SK-N-SH treated with all-trans-retinoic acid at 6 μM for 48 hours (cell line): ENCODE data around the gene MAPK14.
A peak's percentile ranks its signal among the peaks of the same experiment; 100 is the strongest.
"Not testable (repeated sequence)": the region's sequence is repeated elsewhere in the genome, so short reads cannot be mapped to it uniquely, and the experiment has no call there.

ENCODE experiments used
- ATAC-seq: fragments of 200-7000 bp; cut with Tn5 transposase; 3 replicates; pipeline ENCODE4 v1.9.1; 2020; ENCODE audit warnings: mild to moderate bottlenecking, moderate library complexity
- CREB5 ChIP-seq: fragments of 250-450 bp; sonication (Bioruptor Pico); IDR thresholded peaks from 2 replicates; pipeline ENCODE4 v1.5.1; 2020; ENCODE audit warnings: low read depth, mild to moderate bottlenecking, moderate library complexity
- CSDC2 ChIP-seq: fragments of 250-450 bp; sonication (Bioruptor Pico); IDR thresholded peaks from 2 replicates; pipeline ENCODE4 v1.5.0; 2020; ENCODE audit warnings: mild to moderate bottlenecking, moderate library complexity
- CSRNP3 ChIP-seq: fragments of 250-450 bp; sonication (Bioruptor Pico); IDR thresholded peaks from 2 replicates; pipeline ENCODE4 v1.5.1; 2021; ENCODE audit warnings: mild to moderate bottlenecking, moderate library complexity
- ESRRG ChIP-seq: fragments of 250-450 bp; sonication (Bioruptor Pico); IDR thresholded peaks from 2 replicates; pipeline ENCODE4 v1.6.1; 2021; ENCODE audit warnings: mild to moderate bottlenecking
- ISL1 ChIP-seq: fragments of 250-450 bp; sonication (Bioruptor Pico); IDR thresholded peaks from 2 replicates; pipeline ENCODE4 v2.1.2; 2022; ENCODE audit warnings: mild to moderate bottlenecking, moderate library complexity
- OSR1 ChIP-seq: fragments of 250-450 bp; sonication (Bioruptor Pico); IDR thresholded peaks from 2 replicates; pipeline ENCODE4 v1.8.0; 2022; ENCODE audit warnings: moderate library complexity, mild to moderate bottlenecking, inconsistent platforms
- PATZ1 ChIP-seq: fragments of 250-450 bp; sonication (Bioruptor Pico); IDR thresholded peaks from 2 replicates; pipeline ENCODE4 v1.8.0; 2020; ENCODE audit warnings: mild to moderate bottlenecking, moderate library complexity, borderline replicate concordance
- POU6F1 ChIP-seq: fragments of 250-450 bp; sonication (Bioruptor Pico); IDR thresholded peaks from 2 replicates; pipeline ENCODE4 v1.8.0; 2021; ENCODE audit warnings: low read depth, mild to moderate bottlenecking, moderate library complexity, borderline replicate concordance
- RARB ChIP-seq: fragments of 250-450 bp; sonication (Bioruptor Pico); IDR thresholded peaks from 2 replicates; pipeline ENCODE4 v1.8.0; 2021; ENCODE audit warnings: mild to moderate bottlenecking, moderate library complexity
- SNAI2 ChIP-seq: fragments of 250-450 bp; sonication (Bioruptor Pico); IDR thresholded peaks from 2 replicates; pipeline ENCODE4 v1.5.0; 2020; ENCODE audit warnings: mild to moderate bottlenecking, moderate library complexity
- TOX ChIP-seq: fragments of 250-450 bp; sonication (Bioruptor Pico); IDR thresholded peaks from 2 replicates; pipeline ENCODE4 v1.8.0; 2021; ENCODE audit warnings: mild to moderate bottlenecking, moderate library complexity, borderline replicate concordance
- TSHZ2 ChIP-seq: fragments of 250-450 bp; sonication (Bioruptor Pico); IDR thresholded peaks from 2 replicates; pipeline ENCODE4 v1.5.0; 2020; ENCODE audit warnings: mild to moderate bottlenecking, moderate library complexity
- ZC3H10 ChIP-seq: fragments of 250-450 bp; sonication (Bioruptor Pico); IDR thresholded peaks from 2 replicates; pipeline ENCODE4 v1.5.1; 2021; ENCODE audit warnings: mild to moderate bottlenecking, moderate library complexity
- ZFP3 ChIP-seq: fragments of 250-450 bp; sonication (Bioruptor Pico); IDR thresholded peaks from 2 replicates; pipeline ENCODE4 v1.5.0; 2020; ENCODE audit warnings: mild to moderate bottlenecking, moderate library complexity
- ZFP30 ChIP-seq: fragments of 450-650 bp; formaldehyde crosslinking; IDR thresholded peaks from 2 replicates; pipeline ENCODE4 v1.5.0; 2022; ENCODE audit warnings: mild to moderate bottlenecking, moderate library complexity
- ZNF565 ChIP-seq: fragments of 450-650 bp; formaldehyde crosslinking; conservative IDR thresholded peaks from 2 replicates; pipeline ENCODE4 v1.5.0; 2020; ENCODE audit warnings: low read depth, mild to moderate bottlenecking, moderate library complexity
- ZNF70 ChIP-seq: fragments of 450-650 bp; formaldehyde crosslinking; IDR thresholded peaks from 2 replicates; pipeline ENCODE4 v1.5.0; 2020; ENCODE audit warnings: mild to moderate bottlenecking, moderate library complexity
- ZNF8 ChIP-seq: fragments of 450-650 bp; formaldehyde crosslinking; IDR thresholded peaks from 2 replicates; pipeline ENCODE4 v1.5.0; 2020; ENCODE audit warnings: mild to moderate bottlenecking, moderate library complexity

Gene MAPK14

GRCh38 chr6:36127462-36128016, 99.9 kb downstream of the MAPK14 start:
- TF ChIP-seq ZC3H10 (CRISPR knock-in tag) (no peak), ESRRG (no peak), TSHZ2 (CRISPR knock-in tag) (no peak), OSR1 (CRISPR knock-in tag) (no peak), CSDC2 (CRISPR knock-in tag) (no peak), PATZ1 (CRISPR knock-in tag) (no peak)
- TF ChIP-seq, all 23 proteins: peak for 0

GRCh38 chr6:36128073-36128472, 100.5 kb downstream of the MAPK14 start:
- ATAC-seq = no peak
- TF ChIP-seq PATZ1 (CRISPR knock-in tag) (no peak), CREB5 (CRISPR knock-in tag) (no peak), ZNF70 (no peak), CSDC2 (CRISPR knock-in tag) (no peak), RARB (CRISPR knock-in tag) (no peak), ZFP3 (CRISPR knock-in tag) (no peak), ZNF8 (CRISPR knock-in tag) (no peak), OSR1 (CRISPR knock-in tag) (no peak), SNAI2 (CRISPR knock-in tag) (no peak), ZFP30 (CRISPR knock-in tag) (no peak), ISL1 (CRISPR knock-in tag) (no peak), ZC3H10 (CRISPR knock-in tag) (no peak), POU6F1 (no peak), TOX (CRISPR knock-in tag) (no peak), CSRNP3 (CRISPR knock-in tag) (no peak), ESRRG (no peak), ZNF565 (CRISPR knock-in tag) (no peak)

More at GRCh38 chr6:36127462-36128016, 99.9 kb downstream of the MAPK14 start:
- ATAC-seq = peak; percentile 35

- ATAC-seq = no peak
- TF ChIP-seq RARB (CRISPR knock-in tag) (no peak), ZNF70 (no peak), CSDC2 (CRISPR knock-in tag) (no peak)
Measured at GRCh38 chr6:36128793-36129192, 101.2 kb downstream of the MAPK14 start.

- ATAC-seq = not testable (repeated sequence)
Measured at GRCh38 chr6:36129334-36129733, 101.7 kb downstream of the MAPK14 start.
